GM12892 (cell line): Measurements from ENCODE around the gene MED9.

Experiments used
- POLR2A ChIP-seq: IDR thresholded peaks from 2 replicates; pipeline ENCODE4 v1.6.1; 2011; ENCODE audit warnings: low read depth, low read length, control low read depth
- TAF1 ChIP-seq: IDR thresholded peaks from 2 replicates; pipeline ENCODE4 v1.6.1; 2011; ENCODE audit warnings: low read depth, mild to moderate bottlenecking, control low read depth, low read length, borderline replicate concordance

DNA sequence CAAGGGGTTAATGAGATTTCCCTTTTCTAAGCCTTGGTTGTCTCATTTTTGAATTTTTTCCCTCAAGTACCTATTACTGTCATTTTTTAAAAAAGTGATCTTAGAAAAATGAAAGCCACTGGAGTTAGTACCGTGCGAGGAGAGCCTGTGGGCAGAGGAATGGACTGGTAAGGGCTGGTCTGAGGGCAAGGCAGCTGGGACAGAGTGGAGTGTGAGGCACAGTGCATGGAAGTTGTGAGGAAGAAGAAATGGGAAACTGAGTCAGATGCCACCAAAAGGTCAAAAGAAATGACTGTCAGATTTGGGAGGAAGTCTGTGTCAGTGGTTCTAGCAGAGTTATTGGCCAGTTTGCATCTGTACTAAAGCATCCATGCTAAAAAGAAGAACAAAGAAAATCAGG, 11.2 kb downstream of the MED9 start:
- TF ChIP-seq TAF1 = no peak
- TF ChIP-seq POLR2A = no peak
